C4-2B (cell line): ENCODE data around the gene BMAL1.
"Not testable (repeated sequence)": the region's sequence is repeated elsewhere in the genome, so short reads cannot be mapped to it uniquely, and the experiment has no call there.

Experiments
- ZFX ChIP-seq: fragments of 450-650 bp; IDR thresholded peaks from 2 replicates; pipeline ENCODE4 v1.6.1; 2017
- TF ChIP-seq, protein P1 (sequence below): fragments of 450-650 bp; conservative IDR thresholded peaks from 2 replicates; pipeline ENCODE4 v1.5.1; 2017; ENCODE audit warnings: mild to moderate bottlenecking

DNA sequence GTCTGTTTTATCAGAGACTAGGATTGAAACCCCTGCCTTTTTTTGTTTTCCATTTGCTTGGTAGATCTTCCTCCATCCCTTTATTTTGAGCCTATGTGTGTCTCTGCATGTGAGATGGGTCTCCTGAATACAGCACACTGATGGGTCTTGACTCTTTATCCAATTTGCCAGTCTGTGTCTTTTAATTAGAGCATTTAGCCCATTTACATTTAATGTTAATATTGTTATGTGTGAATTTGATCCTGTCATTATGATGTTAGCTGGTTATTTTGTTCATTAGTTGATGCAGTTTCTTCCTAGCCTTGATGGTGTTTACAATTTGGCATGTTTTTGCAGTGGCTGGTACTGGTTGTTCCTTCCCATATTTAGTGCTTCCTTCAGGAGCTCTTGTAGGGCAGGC lies 120.7 kb downstream of the BMAL1 start:
- TF ChIP-seq, protein P1, sequence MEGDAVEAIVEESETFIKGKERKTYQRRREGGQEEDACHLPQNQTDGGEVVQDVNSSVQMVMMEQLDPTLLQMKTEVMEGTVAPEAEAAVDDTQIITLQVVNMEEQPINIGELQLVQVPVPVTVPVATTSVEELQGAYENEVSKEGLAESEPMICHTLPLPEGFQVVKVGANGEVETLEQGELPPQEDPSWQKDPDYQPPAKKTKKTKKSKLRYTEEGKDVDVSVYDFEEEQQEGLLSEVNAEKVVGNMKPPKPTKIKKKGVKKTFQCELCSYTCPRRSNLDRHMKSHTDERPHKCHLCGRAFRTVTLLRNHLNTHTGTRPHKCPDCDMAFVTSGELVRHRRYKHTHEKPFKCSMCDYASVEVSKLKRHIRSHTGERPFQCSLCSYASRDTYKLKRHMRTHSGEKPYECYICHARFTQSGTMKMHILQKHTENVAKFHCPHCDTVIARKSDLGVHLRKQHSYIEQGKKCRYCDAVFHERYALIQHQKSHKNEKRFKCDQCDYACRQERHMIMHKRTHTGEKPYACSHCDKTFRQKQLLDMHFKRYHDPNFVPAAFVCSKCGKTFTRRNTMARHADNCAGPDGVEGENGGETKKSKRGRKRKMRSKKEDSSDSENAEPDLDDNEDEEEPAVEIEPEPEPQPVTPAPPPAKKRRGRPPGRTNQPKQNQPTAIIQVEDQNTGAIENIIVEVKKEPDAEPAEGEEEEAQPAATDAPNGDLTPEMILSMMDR, result not testable (repeated sequence)
- not testable (repeated sequence) for TF ChIP-seq ZFX
